PC-3 (cell line): ENCODE measurements around the gene MCF2L2.

Source experiments
- EZH2 ChIP-seq: fragments of 300-600 bp; sonication (generic); IDR thresholded peaks from one replicate; pipeline ENCODE4 v1.6.1; 2017; ENCODE audit warnings: antibody characterized with exemption, mild to moderate bottlenecking, low read length; ENCODE audit not compliant: unreplicated experiment
- EZH2phosphoT487 ChIP-seq: fragments of 300-600 bp; sonication (generic); IDR thresholded peaks from 2 replicates; pipeline ENCODE4 v1.6.1; 2018; ENCODE audit warnings: mild to moderate bottlenecking, antibody characterized with exemption, low read length, borderline replicate concordance
- TF ChIP-seq, protein P1 (sequence below): fragments of 300-600 bp; sonication (generic); conservative IDR thresholded peaks from 2 replicates; pipeline ENCODE4 v1.5.1; 2017; ENCODE audit warnings: antibody characterized with exemption, low read depth, mild to moderate bottlenecking, low read length

- no peak for TF ChIP-seq EZH2
- TF ChIP-seq, protein P1, sequence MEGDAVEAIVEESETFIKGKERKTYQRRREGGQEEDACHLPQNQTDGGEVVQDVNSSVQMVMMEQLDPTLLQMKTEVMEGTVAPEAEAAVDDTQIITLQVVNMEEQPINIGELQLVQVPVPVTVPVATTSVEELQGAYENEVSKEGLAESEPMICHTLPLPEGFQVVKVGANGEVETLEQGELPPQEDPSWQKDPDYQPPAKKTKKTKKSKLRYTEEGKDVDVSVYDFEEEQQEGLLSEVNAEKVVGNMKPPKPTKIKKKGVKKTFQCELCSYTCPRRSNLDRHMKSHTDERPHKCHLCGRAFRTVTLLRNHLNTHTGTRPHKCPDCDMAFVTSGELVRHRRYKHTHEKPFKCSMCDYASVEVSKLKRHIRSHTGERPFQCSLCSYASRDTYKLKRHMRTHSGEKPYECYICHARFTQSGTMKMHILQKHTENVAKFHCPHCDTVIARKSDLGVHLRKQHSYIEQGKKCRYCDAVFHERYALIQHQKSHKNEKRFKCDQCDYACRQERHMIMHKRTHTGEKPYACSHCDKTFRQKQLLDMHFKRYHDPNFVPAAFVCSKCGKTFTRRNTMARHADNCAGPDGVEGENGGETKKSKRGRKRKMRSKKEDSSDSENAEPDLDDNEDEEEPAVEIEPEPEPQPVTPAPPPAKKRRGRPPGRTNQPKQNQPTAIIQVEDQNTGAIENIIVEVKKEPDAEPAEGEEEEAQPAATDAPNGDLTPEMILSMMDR, result no peak
- TF ChIP-seq EZH2phosphoT487, result no peak
Observed at GRCh38 chr3:183181606-183182005, 246.8 kb downstream of the MCF2L2 start.
